PC-3 (cell line): ENCODE results near the gene ARNT2. TPM values are rescaled to one million over a fixed set of nuclear protein-coding genes. Genes with fewer than 3 reads are reported as not detected.

Experiments used
- ATAC-seq: fragments of 200-7000 bp; cut with Tn5 transposase; 2 replicates; pipeline ENCODE4 v1.9.1; 2020; ENCODE audit warnings: mild to moderate bottlenecking, moderate library complexity
- BruUV-seq: library from RNA; stranded (reverse); fragments of 400-500 nt; replicated peaks from 2 replicates; lab custom pipeline; 2021; lab: Mats Ljungman, UMichigan
- CTCF ChIA-PET: fragments of 300-600 bp; sonication (Branson Sonifier 250); formaldehyde crosslinking; loops from one replicate; lab custom pipeline; 2022; ENCODE audit warnings: antibody characterized with exemption; lab: Charles Lee
- POLR2A ChIA-PET: fragments of 300-600 bp; sonication (Branson Sonifier 250); formaldehyde crosslinking; loops from one replicate; lab custom pipeline; 2022; ENCODE audit warnings: antibody characterized with exemption; ENCODE audit not compliant: unreplicated experiment; lab: Charles Lee
- DNase-seq: peaks from one replicate; pipeline ENCODE4 v3.0.0-alpha.2; 2015
- H2AFZ ChIP-seq: fragments of 300-600 bp; sonication (generic); 2 replicates; pipeline ENCODE4 v1.6.0; 2016; ENCODE audit warnings: antibody characterized with exemption, low read length
- H3F3A ChIP-seq: fragments of 300-600 bp; sonication (generic); one replicate; pipeline ENCODE4 v1.6.0; 2017; ENCODE audit warnings: antibody characterized with exemption, low read length, control low read depth, mild to moderate bottlenecking; ENCODE audit not compliant: unreplicated experiment
- H3K27ac ChIP-seq: fragments of 300-600 bp; sonication (generic); 2 replicates; pipeline ENCODE4 v1.5.1; 2016; ENCODE audit warnings: mild to moderate bottlenecking, low read length
- H3K27me3 ChIP-seq: fragments of 300-600 bp; sonication (generic); 2 replicates; pipeline ENCODE4 v1.6.1; 2016; ENCODE audit warnings: low read length, mixed read lengths
- H3K36me3 ChIP-seq: fragments of 300-600 bp; sonication (generic); 2 replicates; pipeline ENCODE4 v1.6.1; 2016; ENCODE audit warnings: low read depth, mixed run types, low read length, mixed read lengths
- H3K4me1 ChIP-seq: fragments of 300-600 bp; sonication (generic); 2 replicates; pipeline ENCODE4 v1.5.1; 2016; ENCODE audit warnings: low read length; ENCODE audit not compliant: insufficient read depth
- H3K4me2 ChIP-seq: fragments of 300-600 bp; sonication (generic); 2 replicates; pipeline ENCODE4 v1.6.0; 2016; ENCODE audit warnings: low read length
- H3K4me3 ChIP-seq: fragments of 300-600 bp; sonication (generic); 2 replicates; pipeline ENCODE4 v1.5.1; 2016; ENCODE audit warnings: mild to moderate bottlenecking, low read length, mixed read lengths
- H3K79me2 ChIP-seq: fragments of 300-600 bp; sonication (generic); 2 replicates; pipeline ENCODE4 v1.6.1; 2017; ENCODE audit warnings: low read length, mixed read lengths
- H3K9ac ChIP-seq: fragments of 300-600 bp; sonication (generic); 2 replicates; pipeline ENCODE4 v1.6.0; 2016; ENCODE audit warnings: mild to moderate bottlenecking, low read length
- H3K9me2 ChIP-seq: fragments of 300-600 bp; sonication (generic); replicated peaks from 2 replicates; pipeline ENCODE4 v1.6.1; 2016; ENCODE audit warnings: mixed run types, low read length, mixed read lengths
- H3K9me3 ChIP-seq: fragments of 300-600 bp; sonication (generic); 2 replicates; pipeline ENCODE4 v1.6.1; 2016; ENCODE audit warnings: low read length, mixed read lengths
- H4K20me1 ChIP-seq: fragments of 300-600 bp; sonication (generic); 2 replicates; pipeline ENCODE4 v1.6.1; 2016; ENCODE audit warnings: low read length, mixed read lengths
- CTCF ChIP-seq: fragments of 300-600 bp; sonication (generic); conservative IDR thresholded peaks from 2 replicates; pipeline ENCODE4 v1.5.1; 2017; ENCODE audit warnings: antibody characterized with exemption, low read depth, mild to moderate bottlenecking, low read length
- EZH2 ChIP-seq: fragments of 300-600 bp; sonication (generic); IDR thresholded peaks from one replicate; pipeline ENCODE4 v1.6.1; 2017; ENCODE audit warnings: antibody characterized with exemption, mild to moderate bottlenecking, low read length; ENCODE audit not compliant: unreplicated experiment
- EZH2phosphoT487 ChIP-seq: fragments of 300-600 bp; sonication (generic); IDR thresholded peaks from 2 replicates; pipeline ENCODE4 v1.6.1; 2018; ENCODE audit warnings: mild to moderate bottlenecking, antibody characterized with exemption, low read length, borderline replicate concordance
- intact Hi-C: fragments of 100-400 bp; cut with micrococcal nuclease; formaldehyde crosslinking; loops from 2 replicates; pipeline ENCODE4 v1.9.0; 2023
- total RNA-seq: library from RNA; depleted of rRNA; stranded (reverse); fragments of >200 nt; gene quantifications from 2 replicates; pipeline ENCODE4 v1.2.3, GENCODE V29; 2014

ARNT2 gene
- total RNA-seq, 1 experiment from 2014 or later, result 0.11 TPM

GRCh38 chr15:80585544-80586018, 181.4 kb downstream of the ARNT2 start:
- peak overlapping the region; percentile 97 for H3K27ac ChIP-seq
- no peaks in the 10 kb centered on the region for H3K27me3 ChIP-seq
- peak; percentile 58 for ATAC-seq
- peak; percentile 76 for DNase-seq
- H3K4me3 ChIP-seq, result no peak overlapping the region; the same call in 1 of the 2 replicates
- no peaks in the 10 kb centered on the region for H3K9me3 ChIP-seq
- BruUV-seq, result no TSS peak
- POLR2A ChIA-PET, result no interaction called here
- TF ChIP-seq EZH2 (no peak), EZH2phosphoT487 (no peak), CTCF (peak; percentile 58; the same call in 1 of the 2 replicates)
- intact Hi-C loops, result loop anchor here (1.0 to 10.0 kb wide), 3 partner anchors 107 to 193 kb away; no protein-coding TSS in a partner anchor
- no peaks in the 10 kb centered on the region for H4K20me1 ChIP-seq
- no peaks in the 10 kb centered on the region for H3K9me2 ChIP-seq
- H3K79me2 ChIP-seq, result no peaks in the 10 kb centered on the region
- CTCF ChIA-PET, result no interaction called here
- no peak overlapping the region for H2AFZ ChIP-seq
- peak overlapping the region; percentile 64 for H3K9ac ChIP-seq
- no peaks in the 10 kb centered on the region for H3F3A ChIP-seq
- peaks cover 58% of the 10 kb centered on the region for H3K4me1 ChIP-seq
- H3K4me2 ChIP-seq, result peak overlapping the region; percentile 59
- no peaks in the 10 kb centered on the region for H3K36me3 ChIP-seq

GRCh38 chr15:80586161-80586560, 182.0 kb downstream of the ARNT2 start:
- POLR2A ChIA-PET, result no interaction called here
- no peak for TF ChIP-seq CTCF
- TF ChIP-seq EZH2phosphoT487, result no peak
- Histone ChIP-seq H3K4me2 (peak overlapping the region; percentile 59), H3K27me3 (no peaks in the 10 kb centered on the region), H3K79me2 (no peaks in the 10 kb centered on the region), H3K27ac (peak overlapping the region; percentile 97), H3K36me3 (no peaks in the 10 kb centered on the region), H3K9me3 (no peaks in the 10 kb centered on the region), H3K4me1 (peaks cover 52% of the 10 kb centered on the region), H3K4me3 (no peak overlapping the region; the same call in 1 of the 2 replicates), H3F3A (no peaks in the 10 kb centered on the region), H4K20me1 (no peaks in the 10 kb centered on the region), H3K9me2 (no peaks in the 10 kb centered on the region), H2AFZ (no peak overlapping the region), H3K9ac (peak overlapping the region; percentile 64)
- ATAC-seq, result no peak
- BruUV-seq, result no TSS peak
- DNase-seq, result no peak
- intact Hi-C loops, result loop anchor here (5.0 to 10.0 kb wide), 2 partner anchors 106 to 159 kb away; no protein-coding TSS in a partner anchor
- CTCF ChIA-PET, result no interaction called here

GRCh38 chr15:80587007-80587406, 182.8 kb downstream of the ARNT2 start:
- no TSS peak for BruUV-seq
- Histone ChIP-seq H3K9me3 (no peaks in the 10 kb centered on the region), H4K20me1 (no peaks in the 10 kb centered on the region), H3K4me2 (no peak overlapping the region), H3K9me2 (no peaks in the 10 kb centered on the region), H3K4me1 (peaks cover 45% of the 10 kb centered on the region), H3K79me2 (no peaks in the 10 kb centered on the region), H3K27me3 (no peaks in the 10 kb centered on the region), H3K4me3 (no peak overlapping the region), H3F3A (no peaks in the 10 kb centered on the region), H3K36me3 (no peaks in the 10 kb centered on the region), H3K9ac (peak overlapping the region; percentile 84; the same call in 1 of the 2 replicates), H3K27ac (peak overlapping the region; percentile 97), H2AFZ (no peak overlapping the region)
- ATAC-seq, result no peak
- intact Hi-C loops, result loop anchor here (5.0 to 10.0 kb wide), 2 partner anchors 105 to 158 kb away; no protein-coding TSS in a partner anchor
- ChIA-PET CTCF (no interaction called here), POLR2A (no interaction called here)
- no peak for DNase-seq
- TF ChIP-seq CTCF (no peak), EZH2phosphoT487 (no peak), EZH2 (no peak)
